ENCODE measurements around the gene NEDD4L.

The NEDD4L gene

DNA sequence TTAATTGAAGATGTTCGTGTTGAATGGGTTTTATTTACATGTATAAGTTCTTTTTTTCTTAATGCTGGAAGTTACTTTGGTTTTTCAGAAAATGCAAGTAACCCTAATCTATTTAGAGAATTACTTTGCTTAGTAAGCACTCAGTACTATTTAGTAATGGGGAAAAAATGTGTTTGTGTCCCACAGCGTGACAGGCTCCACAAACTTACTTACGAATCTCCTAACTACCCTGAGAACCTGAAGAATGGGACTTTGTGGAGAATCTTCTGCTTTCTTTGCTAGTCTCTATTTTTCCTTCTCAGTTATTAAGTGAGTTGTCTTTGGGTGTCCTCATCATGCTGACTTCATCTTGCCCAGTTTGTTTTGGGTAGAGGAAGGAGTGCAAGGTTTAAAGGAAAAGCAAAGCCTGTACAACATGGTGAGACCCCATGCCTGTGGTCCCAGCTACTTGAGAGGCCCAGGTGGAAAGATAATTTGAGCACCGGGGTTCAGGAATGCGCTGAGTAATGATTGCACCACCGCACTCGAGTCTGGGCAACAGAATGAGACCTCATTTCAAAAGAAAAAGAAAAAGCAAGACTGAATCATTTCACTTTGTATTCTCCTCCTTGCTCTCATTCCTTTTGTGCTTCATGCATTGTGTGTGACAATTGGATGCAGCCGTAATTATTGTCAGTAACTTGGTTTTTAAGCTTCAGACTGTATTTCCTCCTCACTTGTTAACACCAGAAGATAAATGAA, 10.2 kb downstream of the NEDD4L start:
- DNase-seq = no peak

DNA sequence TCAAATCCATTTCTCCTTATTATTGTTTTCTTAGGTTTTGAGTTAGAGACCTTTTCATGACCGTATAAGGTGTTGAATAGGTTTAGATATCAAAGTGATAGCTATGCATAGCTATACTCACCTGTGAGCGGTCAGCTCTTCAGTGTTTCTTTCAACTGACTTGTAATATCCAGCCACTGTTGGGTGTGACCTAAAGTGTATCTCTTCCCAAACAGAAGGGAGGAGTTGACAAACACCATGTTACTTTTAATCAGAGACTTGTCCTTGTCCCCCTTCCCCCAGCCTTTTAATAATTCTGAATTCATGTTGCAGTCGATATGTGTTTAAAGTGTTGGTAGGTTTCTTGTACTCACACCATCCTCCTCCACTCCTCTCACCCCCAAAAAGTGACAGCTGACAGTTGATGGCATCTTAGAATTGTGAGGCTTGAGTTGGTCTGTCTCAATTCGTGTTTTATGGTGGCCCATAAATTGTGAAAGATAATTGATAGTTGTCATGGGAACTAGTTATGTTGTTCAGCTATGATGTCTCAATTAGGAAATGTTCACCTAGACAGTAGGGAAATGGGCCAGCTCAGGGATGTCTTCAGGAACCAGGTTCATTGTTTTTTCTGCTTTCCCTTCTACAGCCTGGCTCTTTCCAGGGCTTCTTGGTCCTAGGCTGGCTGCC, 12.0 kb downstream of the NEDD4L start:
- DNase-seq = no peak

DNA sequence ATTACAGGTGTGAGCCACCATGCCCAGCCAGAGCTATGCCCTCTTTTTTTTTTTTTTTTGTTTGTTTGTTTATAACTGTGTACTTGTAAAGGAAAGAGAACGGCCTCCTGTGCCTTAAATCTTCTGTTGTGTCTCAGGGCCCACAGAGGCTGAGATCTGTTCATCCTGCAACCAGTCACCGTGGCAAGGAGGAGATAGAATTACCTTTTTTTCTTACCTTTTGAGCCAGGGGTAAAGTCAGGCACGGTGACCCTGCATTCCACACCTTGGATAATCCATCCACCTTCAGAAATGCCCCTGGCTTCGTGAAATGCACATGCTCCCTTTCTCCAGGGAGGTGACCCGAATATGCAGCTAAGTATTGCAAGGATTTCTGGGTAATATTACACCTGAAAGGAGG, 12.8 kb downstream of the NEDD4L start:
- DNase-seq = no peak

DNA sequence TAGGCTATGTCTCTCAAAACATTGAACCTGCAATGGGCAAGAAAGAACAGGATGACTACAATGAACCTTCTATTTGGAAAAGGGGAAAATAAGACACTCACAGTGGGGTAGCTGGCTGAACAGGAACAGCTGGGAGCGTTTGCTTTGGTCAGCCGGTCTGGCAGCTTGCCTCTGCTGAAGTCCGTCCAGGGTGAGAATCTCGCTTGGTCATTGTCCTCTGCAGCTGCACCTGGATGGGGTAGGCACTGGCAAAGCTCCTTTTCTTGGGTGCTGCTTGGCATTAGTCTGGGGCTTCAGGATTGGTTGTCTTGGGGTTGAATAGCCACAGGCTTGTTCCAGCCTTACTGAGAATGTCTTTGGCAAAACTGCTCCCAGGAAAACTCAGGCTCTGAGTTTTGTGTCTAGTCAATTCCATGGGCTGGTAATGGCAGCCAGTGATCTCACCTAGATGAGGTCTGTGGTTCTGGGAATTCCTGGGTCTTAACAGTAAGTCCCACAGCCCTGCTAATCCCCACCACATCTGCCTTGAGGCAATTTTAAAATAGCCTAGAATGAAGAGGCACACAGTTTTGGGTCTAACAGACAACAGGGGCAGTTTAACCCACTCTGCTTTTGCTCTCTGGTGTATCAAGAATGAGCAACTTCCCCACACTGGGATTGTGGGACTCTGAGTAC, 13.4 kb downstream of the NEDD4L start:
- no peak for DNase-seq

DNA sequence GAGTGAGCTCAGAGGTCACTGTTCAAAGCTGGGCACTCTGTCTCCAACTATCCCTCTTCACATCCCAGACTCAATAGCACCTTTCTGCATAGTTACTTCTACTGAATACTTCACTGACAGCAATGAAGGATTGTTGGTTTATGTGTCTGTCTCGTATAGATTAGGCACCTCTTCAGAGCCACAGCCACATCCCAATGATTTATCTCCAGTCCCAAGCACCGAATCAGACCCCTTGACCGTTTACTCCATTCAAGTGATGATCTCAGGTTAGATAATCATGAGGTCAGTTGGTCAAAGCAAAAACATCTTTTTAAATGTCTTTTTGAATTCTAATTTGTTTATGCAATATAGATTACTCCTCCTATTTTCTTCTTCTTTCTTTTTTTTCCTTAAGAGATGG, 14.7 kb downstream of the NEDD4L start:
- DNase-seq = no peak

DNA sequence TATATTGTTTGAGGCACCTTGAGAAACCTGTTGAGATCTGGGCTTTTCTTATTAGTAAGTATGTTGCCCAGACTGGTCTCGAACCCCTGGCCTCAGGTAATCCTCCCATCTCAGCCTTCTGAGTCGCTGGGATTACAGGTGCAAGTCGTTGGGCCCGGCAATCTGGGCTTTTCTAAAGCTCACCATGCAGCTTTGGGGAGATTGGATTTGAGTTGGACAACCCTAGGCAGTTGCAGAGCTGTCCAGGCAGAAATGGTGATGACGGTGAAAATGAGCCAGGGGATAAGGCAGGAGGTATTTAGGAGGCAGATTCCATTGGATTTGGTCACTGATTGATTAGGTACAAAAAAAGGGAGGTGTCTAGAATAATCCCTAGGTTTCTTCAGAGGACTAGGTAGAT, 16.2 kb downstream of the NEDD4L start:
- no peak for DNase-seq

DNA sequence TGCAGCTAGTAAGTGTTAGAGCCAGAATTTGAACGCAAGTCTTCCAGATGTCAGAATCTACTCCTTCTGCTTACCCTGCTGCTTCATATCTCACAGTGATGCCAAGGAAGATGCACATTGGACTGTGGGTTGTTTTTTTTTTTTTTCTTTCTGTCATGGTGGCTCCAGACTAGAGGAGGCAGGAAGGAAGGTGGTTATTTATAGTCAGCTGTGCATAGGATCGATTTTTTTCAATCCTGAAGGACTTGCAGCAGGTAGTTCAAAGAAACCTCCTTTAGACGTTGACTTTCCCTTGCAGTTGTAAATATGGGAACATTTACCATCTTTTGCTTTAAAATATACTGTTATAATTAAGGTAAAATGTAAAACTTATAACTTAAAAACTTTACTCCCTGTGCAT, 17.3 kb downstream of the NEDD4L start:
- DNase-seq = no peak

DNA sequence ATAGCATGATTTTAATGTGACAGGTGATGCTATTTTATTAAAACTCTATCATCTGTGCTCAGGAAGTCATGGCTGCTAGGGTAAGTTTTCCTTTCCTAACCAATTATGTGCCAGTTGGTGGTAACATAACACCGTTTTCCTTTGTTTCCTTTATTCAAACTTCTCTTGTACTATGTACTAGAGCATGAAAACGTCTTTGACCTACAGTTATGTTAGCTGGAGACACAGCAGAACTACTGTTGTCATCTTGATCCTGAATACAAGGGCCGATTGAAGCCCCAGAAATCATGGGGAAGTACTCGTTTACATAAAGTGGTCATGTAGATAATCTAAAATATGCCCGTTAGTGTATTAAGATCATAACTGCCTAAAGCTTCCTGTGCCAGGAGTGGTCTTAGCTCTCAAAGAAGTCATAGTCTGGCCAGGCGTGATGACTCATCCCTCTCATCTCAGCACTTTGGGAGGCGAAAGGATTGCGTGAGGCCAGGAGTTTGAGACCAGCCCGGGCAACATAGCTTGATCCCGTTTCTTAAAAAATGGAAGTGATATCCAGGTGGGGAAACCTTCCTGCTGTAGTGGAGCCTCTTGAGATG, 20.5 kb downstream of the NEDD4L start:
- DNase-seq = no peak

DNA sequence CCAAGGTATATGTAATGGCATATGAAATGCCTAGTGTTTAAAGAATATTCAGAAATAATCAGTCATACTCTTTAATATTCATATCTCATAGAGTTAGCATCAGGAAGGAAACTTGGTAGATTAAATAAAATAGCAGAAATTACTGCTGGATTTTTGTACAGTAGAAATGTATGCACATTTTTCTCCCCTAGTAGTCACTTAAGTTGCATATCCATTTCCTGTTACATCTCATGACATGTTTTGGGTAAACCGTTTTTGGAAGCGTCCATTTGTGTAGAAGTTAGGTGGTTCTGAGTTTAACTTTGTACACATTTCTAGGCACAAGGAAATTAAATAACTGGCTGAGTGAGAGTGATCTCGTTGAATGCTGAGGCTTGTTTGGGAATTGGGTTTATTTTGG, 21.9 kb downstream of the NEDD4L start:
- DNase-seq = no peak

DNA sequence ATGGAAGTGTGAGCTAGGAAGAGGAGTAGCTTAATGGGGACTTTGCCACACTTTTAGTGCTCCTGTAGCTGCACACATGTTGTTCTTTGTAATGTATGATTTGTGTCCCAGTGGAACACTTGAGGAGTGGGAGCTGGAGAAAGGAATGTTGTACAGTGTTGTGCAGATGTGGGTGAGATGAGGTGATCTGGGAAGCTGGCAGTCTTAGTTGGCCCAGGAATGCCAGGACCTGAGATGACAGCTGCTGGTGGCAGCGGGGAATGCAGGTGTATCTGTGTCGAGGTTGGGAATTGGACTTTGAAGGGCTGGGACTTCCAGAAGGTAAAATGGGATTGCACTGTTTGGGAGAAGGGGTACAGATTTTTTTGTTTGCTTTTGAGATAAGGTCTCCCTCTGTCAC, 23.6 kb downstream of the NEDD4L start:
- DNase-seq = no peak

DNA sequence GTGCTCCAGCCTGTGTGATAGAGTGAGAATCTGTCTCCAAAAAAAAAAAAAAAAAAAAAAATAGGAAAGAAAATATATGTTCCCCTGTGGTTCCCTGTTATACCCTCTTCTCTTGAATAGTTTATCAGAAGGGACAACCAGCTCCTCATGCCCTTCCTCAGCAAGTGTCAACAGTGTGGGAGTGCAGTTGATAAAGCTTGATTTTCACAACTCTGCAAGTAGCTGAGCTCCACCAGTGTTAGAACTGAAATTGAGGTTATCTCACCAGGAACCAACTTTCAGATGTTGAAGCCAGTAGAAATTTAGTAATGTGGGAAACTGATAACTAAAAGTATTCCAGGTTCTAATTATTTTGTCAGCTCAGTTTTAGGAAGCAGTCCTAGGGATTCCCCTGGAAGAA, 25.1 kb downstream of the NEDD4L start:
- no peak for DNase-seq

DNA sequence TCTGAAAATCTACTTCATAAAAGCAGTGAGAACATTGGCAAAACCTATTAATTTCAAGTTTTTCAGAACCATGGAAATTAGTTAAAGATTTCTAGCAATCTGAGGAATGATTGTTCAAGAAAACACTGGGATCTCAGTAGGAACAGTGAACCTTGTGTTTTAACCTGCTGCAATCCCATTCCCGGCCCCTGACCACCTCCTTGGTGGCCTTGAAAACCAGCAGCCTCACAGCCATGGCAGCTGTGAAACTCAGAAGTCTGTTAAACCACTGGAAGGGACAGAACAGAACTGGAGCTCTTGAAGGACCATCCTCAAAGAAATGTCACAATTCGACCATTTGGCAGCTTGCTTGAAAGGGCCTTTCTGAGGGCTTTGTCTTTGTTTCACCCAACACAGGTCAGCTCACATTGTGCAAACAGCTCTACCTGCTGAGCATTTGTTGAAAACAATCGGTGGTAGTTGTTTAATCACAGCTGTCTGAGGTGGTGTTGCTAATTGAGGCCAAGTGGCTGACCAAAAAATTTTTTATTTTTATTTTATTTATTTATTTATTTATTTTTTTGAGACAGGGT, 25.8 kb downstream of the NEDD4L start:
- no peak for DNase-seq

DNA sequence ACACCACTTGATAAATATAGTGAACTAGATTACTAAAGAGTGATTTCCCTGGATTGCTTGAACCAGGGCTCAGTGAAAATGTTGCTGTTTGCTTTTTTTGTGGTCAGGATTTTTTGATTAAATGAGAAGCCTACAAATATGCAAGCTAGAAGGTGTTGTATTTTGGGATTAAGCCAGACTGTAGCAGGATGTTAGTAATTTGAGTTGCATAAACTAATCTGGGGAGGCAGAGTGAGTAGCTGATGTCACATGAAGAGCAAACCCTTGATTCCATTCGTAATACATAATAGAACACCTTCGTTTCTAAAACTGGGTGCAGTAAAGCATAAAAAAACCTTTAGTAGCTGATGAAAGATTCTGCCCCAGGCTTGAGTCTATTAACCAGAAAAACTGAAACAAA, 32.0 kb downstream of the NEDD4L start:
- no peak for DNase-seq

DNA sequence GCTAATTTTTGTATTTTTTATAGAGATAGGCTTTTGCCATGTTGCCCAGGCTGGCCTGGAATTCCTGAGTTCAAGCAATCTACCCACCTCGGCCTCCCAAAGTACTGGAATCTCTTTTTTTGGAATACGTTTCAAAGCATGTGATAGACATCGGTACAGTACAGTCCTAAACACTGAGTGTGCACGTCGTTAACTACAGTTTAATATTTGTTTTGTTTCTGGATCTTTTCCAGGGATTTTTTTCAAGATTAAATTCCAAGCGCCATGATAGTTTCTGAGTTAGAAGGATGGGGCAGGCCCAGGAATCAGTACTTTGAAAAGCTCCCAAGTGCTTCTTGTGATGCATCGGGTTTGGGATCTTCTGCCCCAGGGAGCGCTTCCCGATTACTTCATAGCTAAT, 33.3 kb downstream of the NEDD4L start:
- DNase-seq = no peak

DNA sequence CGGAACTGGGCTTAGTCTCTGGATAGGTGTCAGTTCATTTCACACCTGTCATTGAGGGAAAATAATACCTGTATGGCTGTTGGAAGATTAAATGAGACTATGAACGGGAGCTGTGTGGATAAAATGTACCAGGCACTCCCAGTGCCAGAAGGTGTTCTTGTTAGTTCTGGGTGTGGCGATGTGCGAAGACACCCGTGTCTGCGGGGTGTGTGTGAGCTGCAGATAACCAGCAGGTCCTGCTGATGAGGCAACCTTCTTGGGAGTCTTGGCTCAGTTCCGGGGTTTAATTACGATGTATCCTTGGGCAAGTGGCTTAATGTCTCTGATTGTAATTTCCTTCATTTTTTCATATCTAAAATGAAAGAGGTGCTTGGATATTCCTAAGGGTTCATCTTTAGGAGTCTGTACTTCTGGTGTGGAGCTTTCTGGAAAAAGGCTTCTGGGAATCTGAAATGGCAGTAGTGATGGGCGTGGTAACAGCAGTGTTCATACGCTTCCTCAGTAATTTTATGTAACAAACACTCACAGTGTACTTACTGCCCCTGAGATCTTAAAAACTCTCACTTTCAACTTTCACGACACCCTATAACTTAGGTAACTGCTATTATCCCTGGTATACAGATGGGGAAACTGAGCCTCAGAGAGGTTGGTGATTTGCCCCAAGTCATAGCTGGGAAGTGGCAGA, 35.0 kb downstream of the NEDD4L start:
- no peak for DNase-seq

DNA sequence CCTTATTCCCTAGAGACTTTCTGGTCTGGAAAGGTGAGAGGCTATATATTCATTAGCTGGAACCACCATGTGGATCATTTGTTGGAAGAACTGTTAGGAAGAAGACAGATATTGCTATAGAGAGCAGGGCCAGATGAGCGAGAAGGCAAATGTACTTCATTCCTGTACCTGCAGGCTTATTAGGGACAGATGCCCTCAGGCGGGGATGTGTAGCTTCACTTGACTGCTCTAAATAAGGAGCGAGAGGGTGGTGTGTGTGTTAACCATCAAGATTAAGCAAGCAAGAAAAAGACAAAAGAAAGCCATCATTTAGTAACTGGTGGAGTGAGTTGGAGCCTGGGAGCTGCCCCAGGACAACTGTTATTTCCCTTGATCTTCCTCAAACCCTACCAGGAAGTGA, 36.4 kb downstream of the NEDD4L start:
- DNase-seq = no peak

DNA sequence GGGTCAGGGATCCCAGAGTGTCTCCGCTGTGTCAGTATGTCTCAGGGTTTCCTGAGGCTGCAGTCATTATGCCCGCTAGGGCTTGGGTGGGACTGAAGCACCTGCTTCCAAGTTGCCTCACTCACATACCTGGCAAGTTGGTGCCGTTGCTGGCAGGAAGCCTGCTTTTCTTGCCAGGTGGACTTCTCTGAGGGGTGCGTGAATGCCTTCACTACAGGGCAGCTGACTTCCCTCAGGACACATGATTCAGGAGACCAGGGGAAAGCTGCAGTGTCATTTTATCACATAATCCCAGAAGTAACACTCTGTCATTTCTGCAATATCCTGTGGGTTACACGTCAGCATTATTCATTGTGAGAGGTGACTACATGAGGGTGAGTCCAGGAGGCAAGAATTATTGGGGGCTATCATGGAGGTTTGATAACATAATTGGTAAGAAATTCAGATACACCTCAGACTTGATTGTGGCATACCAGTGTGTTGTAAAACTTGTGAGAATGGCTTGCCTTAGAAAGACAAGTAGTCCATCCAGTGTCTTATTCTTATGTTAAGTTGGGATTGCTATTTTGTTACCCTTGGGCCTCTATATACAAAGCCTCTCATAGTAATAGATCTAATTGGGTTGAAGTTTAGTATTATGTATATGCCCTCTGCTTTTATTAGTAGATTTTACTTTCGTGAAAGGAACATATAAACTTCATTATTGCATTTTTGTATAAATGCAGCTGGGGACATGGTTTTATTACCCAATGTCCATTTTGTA, 44.1 kb downstream of the NEDD4L start:
- no peak for DNase-seq

DNA sequence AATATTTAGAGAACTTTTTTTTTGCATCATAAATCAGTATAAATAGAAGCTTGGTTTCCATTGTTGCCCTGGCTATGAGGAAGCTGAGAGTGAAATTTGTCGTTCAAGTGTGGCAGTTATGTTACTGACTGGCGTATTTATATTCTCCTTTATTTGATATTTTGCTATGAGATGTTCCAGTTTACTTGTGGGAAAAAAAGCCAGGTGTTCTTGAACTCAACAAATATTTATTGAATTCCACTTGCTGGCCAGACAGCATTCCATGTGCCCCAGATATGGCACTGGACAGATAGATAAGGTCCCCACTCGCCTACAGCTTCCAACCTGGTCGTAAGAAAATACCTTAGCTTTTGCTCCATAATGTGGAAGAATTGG, 44.7 kb downstream of the NEDD4L start:
- no peak for DNase-seq

DNA sequence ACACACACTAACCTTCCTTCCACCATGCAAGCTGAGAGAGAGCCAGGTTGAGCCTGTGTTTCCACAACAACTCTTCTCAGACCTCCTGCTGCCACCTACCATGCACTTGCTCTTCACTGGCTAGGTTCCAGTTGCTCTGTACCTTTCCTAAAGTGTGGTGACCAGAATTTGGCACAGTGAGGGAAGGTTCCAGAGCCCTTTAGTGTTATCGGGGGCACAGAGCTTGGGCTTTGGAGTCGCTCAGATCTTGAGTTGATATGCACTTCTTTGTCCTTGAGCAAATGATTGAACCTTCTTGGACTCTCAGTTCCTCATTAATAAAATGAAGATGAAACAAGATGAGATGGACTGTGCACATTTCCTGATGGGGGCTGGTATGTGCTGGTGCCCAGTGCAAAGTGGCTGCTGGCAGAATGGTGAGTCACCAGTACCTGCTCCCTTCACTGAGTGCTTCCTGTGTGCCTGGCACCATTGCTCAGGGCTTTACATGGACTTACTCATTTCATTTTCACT, 47.1 kb downstream of the NEDD4L start:
- peak; percentile 53 for DNase-seq

DNA sequence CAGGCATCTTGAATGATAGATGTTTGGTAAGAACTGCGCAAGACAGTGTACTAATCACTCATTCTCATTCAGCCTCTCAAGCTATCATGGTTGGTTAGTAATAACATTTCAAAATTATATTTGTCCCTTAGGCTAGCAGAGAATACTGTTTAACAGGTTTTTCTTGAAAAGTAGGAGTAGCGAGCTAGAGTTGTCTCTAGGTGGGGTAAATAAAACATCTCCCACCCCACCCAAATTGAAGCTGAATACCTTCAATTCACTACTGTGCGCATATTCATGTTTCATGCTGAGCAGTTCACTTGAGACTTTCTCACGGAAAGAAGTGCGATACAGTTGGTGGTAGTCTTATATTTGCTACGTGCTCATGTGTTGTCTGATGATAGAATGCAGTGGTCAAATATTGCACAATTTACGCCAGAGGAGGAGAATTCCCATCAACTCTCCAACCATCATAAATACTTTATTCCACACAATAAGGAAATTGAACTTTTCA, 49.3 kb downstream of the NEDD4L start:
- no peak for DNase-seq

DNA sequence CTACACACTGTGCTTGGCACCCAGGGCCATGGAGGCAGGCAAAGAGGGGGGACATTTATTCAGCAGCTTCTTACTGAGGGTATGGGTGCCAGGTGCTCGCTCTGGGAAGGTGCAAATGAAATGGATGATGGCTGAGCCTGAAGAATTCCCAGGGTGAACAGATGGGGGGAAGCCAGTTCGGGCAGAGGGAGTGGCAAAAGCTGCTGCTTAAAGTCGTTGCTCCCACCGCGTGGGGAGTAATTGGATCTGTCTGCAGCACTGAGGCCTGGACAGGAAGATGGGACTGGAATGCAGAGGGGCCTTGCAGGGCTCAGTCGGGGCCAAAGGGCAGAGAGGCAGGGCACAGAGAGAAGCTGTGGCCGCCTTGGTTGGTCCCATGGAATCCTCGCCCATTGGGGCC, 51.2 kb downstream of the NEDD4L start:
- DNase-seq = no peak

DNA sequence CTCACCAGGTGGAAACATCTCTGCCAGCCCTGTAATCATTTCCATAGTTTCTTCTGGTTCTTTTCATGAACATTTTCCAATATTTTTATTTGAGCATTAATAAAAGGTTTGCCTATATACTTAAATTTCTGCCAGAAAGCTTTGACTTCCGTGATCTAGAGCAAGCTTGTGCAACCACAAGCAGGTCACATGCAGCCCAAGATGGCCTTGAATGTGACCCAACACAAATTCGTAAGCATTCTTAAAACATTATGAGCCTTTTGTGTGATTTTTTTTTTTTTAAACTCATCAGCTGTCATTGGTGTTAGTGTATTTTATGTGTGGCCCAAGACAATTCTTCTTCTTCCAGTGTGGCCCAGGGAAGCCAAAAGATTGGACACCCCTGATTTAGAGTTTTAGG, 51.6 kb downstream of the NEDD4L start:
- no peak for DNase-seq

Measured in CD4-positive, alpha-beta T cell treated with Interleukin-15 for 1 hour (primary cell).